Measurements from ENCODE around the gene MT1M.
A peak's percentile ranks its signal among the peaks of the same experiment; 100 is the strongest.

MT1M gene

GRCh38 chr16:56679818-56680217 lies 47.4 kb downstream of the MT1M start:
- no peak for DNase-seq

DNA sequence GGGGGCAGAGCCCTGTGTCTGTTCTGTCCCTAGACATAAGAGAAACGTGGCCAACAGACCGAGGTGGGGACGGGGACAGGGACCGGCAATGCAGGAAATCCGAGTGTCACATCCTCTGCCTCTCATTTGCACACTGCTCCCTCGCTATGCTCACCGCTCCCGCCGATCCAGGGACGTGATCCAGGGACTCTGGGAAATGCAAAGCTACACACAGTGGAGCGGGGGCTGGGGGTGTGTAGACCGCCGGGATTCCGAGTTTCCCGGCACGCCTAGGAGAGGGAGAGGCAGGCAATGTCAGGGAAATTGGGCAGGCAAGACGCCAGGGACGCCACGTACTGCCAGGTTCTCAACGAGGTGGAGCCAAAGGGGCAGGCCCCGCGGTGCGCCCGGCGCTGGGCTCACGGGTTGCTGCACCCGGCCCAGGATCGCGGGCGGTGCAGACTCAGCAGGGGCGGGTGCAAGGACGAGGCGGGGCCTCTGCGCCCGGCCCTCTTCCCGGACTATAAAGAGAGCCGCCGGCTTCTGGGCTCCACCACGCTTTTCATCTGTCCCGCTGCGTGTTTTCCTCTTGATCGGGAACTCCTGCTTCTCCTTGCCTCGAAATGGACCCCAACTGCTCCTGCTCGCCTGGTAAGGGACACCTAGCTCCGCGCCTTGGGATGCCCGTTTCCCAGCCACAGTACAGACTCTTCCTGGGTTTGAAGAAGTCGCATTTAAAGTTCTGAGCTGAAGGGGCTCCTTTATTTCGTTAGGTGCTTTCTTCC lies 49.7 kb downstream of the MT1M start, which contains the start of gene MT1X:
Gene MT1X (plus strand): TSS at position 532 of the 764 bp plus-strand sequence. CDS start 71 bp downstream, at position 603.
- DNase-seq = peak; percentile 89

- DNase-seq = no peak
Observed at GRCh38 chr16:56682703-56683397, 50.4 kb downstream of the MT1M start.
